Measurements from ENCODE around the gene CPN2. TPM values are rescaled to one million over a fixed set of nuclear protein-coding genes. Genes with fewer than 3 reads are reported as not detected.

The CPN2 gene
- total and polyA plus RNA-seq, 4 donors: 20.4 to 196 (median 128) TPM

- DNase-seq (ENCODE audit: low spot score): no peak
- TF ChIP-seq NR2F2 (IDR thresholded peaks at IDR 0.05) (no peak), REST (IDR thresholded peaks at IDR 0.05) (no peak), JUND (IDR thresholded peaks at IDR 0.05) (no peak), SP1 (IDR thresholded peaks at IDR 0.05) (no peak), ZBTB33 (IDR thresholded peaks at IDR 0.05) (no peak), RXRA (IDR thresholded peaks at IDR 0.05) (no peak)
- Histone ChIP-seq H3K4me3 (ENCODE audit: low read depth in 1 of 3, low read length in 3 of 3) (no peak overlapping the region), H3K27ac (ENCODE audit: low read depth in 1 of 2, low read length in 2 of 2) (no peak overlapping the region), H3K36me3 (ENCODE audit: control insufficient read depth in 4 of 4, insufficient read depth in 3 of 4, low read depth in 1 of 4, low read length in 3 of 4) (no peaks in the 10 kb centered on the region), H3K27me3 (ENCODE audit: control insufficient read depth in 4 of 4, insufficient read depth in 4 of 4, low read length in 3 of 4) (no peaks in the 10 kb centered on the region), H3K4me1 (ENCODE audit: control insufficient read depth in 4 of 4, insufficient read depth in 4 of 4, low read length in 3 of 4) (peaks cover 0 to 8% (median 3%) of the 10 kb centered on the region in 4 donors), H3K9me3 (ENCODE audit: control insufficient read depth in 4 of 4, low read length in 3 of 4) (no peaks in the 10 kb centered on the region), H3K9ac (ENCODE audit: low read depth in 1 of 2, low read length in 2 of 2) (no peak overlapping the region)
- 97% methylated on average over 11 of the region's 11 CpGs for WGBS
Observed at GRCh38 chr3:194310060-194310835, 40.9 kb downstream of the CPN2 start.

GRCh38 chr3:194308601-194309449 lies 42.3 kb downstream of the CPN2 start:
- WGBS: 84% methylated on average over 8 of the region's 8 CpGs
- H3K27me3 ChIP-seq (ENCODE audit: control insufficient read depth in 4 of 4, insufficient read depth in 4 of 4, low read length in 3 of 4): no peaks in the 10 kb centered on the region
- no peaks in the 10 kb centered on the region for H3K36me3 ChIP-seq (ENCODE audit: control insufficient read depth in 4 of 4, insufficient read depth in 3 of 4, low read depth in 1 of 4, low read length in 3 of 4)
- H3K4me3 ChIP-seq (ENCODE audit: low read depth in 1 of 3, low read length in 3 of 3): no peak overlapping the region
- no peak overlapping the region for H3K9ac ChIP-seq (ENCODE audit: low read depth in 1 of 2, low read length in 2 of 2)
- H3K27ac ChIP-seq (ENCODE audit: low read depth in 1 of 2, low read length in 2 of 2): no peak overlapping the region
- TF ChIP-seq CTCF (IDR thresholded peaks at IDR 0.05; ENCODE audit: low read depth, low read length, missing input control): no peak
- TF ChIP-seq EGR1 (IDR thresholded peaks at IDR 0.05; ENCODE audit: low read depth in 2 of 2): no peak
- TF ChIP-seq YY1 (IDR thresholded peaks at IDR 0.05): no peak
- TF ChIP-seq NR2F2 (IDR thresholded peaks at IDR 0.05): no peak
- no peak for TF ChIP-seq TAF1 (conservative IDR thresholded peaks at IDR 0.05)
- no peak for TF ChIP-seq REST (IDR thresholded peaks at IDR 0.05)
- no peak for TF ChIP-seq JUND (IDR thresholded peaks at IDR 0.05)
- TF ChIP-seq HNF4A (conservative IDR thresholded peaks at IDR 0.05): no peak
- no peak for DNase-seq (ENCODE audit: low spot score)
- H3K4me1 ChIP-seq (ENCODE audit: control insufficient read depth in 4 of 4, insufficient read depth in 4 of 4, low read length in 3 of 4): peaks cover 0 to 4% (median 0%) of the 10 kb centered on the region in 4 donors
- no peaks in the 10 kb centered on the region for H3K9me3 ChIP-seq (ENCODE audit: control insufficient read depth in 4 of 4, low read length in 3 of 4)

All from liver (tissue), 9 donors.